AG09309 (cell line): Measurements from ENCODE around the gene EVI5.
"Not testable (repeated sequence)": the region's sequence is repeated elsewhere in the genome, so short reads cannot be mapped to it uniquely, and the experiment has no call there.

Experiments used
- DNase-seq: peaks from one replicate; pipeline ENCODE4 v3.0.0-alpha.2; 2010; ENCODE audit warnings: low read depth
- H3K4me3 ChIP-seq: 2 replicates; pipeline ENCODE4 v1.5.1; 2011; ENCODE audit warnings: mild to moderate bottlenecking, low read depth, low read length, moderate library complexity; ENCODE audit not compliant: control insufficient read depth
- CTCF ChIP-seq: IDR thresholded peaks from 2 replicates; pipeline ENCODE4 v1.5.1; 2011; ENCODE audit warnings: mild to moderate bottlenecking, low read depth, low read length, inconsistent platforms; ENCODE audit not compliant: insufficient read depth, control insufficient read depth; ENCODE audit errors: missing control alignments

EVI5 gene

GRCh38 chr1:92739669-92740524, 45.0 kb downstream of the EVI5 start:
- no peak for DNase-seq
- H3K4me3 ChIP-seq = no peak overlapping the region
- TF ChIP-seq CTCF = no peak

GRCh38 chr1:92736395-92736794, 48.5 kb downstream of the EVI5 start:
- H3K4me3 ChIP-seq = no peak overlapping the region
- DNase-seq = no peak

GRCh38 chr1:92730476-92730875, 54.4 kb downstream of the EVI5 start:
- no peak for TF ChIP-seq CTCF
- no peak for DNase-seq
- no peak overlapping the region for H3K4me3 ChIP-seq

More at GRCh38 chr1:92736395-92736794, 48.5 kb downstream of the EVI5 start:
- TF ChIP-seq CTCF = peak; percentile 11

GRCh38 chr1:92728697-92729096, 56.2 kb downstream of the EVI5 start:
- TF ChIP-seq CTCF = no peak
- no peak for DNase-seq
- H3K4me3 ChIP-seq = no peak overlapping the region

- not testable (repeated sequence) for DNase-seq
Observed at GRCh38 chr1:92723713-92724112, 61.2 kb downstream of the EVI5 start.

GRCh38 chr1:92721886-92722285, 63.0 kb downstream of the EVI5 start:
- no peak for DNase-seq
- no peak for TF ChIP-seq CTCF
- no peak overlapping the region for H3K4me3 ChIP-seq

More at GRCh38 chr1:92723713-92724112, 61.2 kb downstream of the EVI5 start:
- not testable (repeated sequence) for H3K4me3 ChIP-seq

GRCh38 chr1:92721157-92721556, 63.8 kb downstream of the EVI5 start:
- DNase-seq = not testable (repeated sequence)

GRCh38 chr1:92715476-92715951, 69.4 kb downstream of the EVI5 start:
- H3K4me3 ChIP-seq, DNase-seq: not testable (repeated sequence)

More at GRCh38 chr1:92721157-92721556, 63.8 kb downstream of the EVI5 start:
- not testable (repeated sequence) for H3K4me3 ChIP-seq
